HepG2 (cell line): ENCODE data around the gene BRS3. TPM values are rescaled to one million over a fixed set of nuclear protein-coding genes. Genes with fewer than 3 reads are reported as not detected.

Experiments
- ATAC-seq: fragments of 200-7000 bp; cut with Tn5 transposase; 3 replicates; pipeline ENCODE4 v1.9.1; 2020; ENCODE audit warnings: mild to moderate bottlenecking, moderate library complexity
- BruUV-seq: library from RNA; stranded (reverse); fragments of 400-500 nt; replicated peaks from 2 replicates; lab custom pipeline; 2021; lab: Mats Ljungman, UMichigan
- CTCF ChIA-PET: fragments of 300-600 bp; formaldehyde crosslinking; extraction: SDS; loops from one replicate; lab custom pipeline; 2021; ENCODE audit warnings: low total read pairs, inconsistent platforms, low intra/inter-chr PET ratio; lab: Yijun Ruan, JAX
- POLR2A ChIA-PET: fragments of 350-600 bp; sonication (Branson Sonifier 250); formaldehyde crosslinking; loops from one replicate; lab custom pipeline; 2020; ENCODE audit warnings: antibody characterized with exemption, inconsistent platforms; lab: Yijun Ruan, JAX
- DNase-seq: peaks from one replicate; pipeline ENCODE4 v3.0.0-alpha.2; 2015; ENCODE audit warnings: low spot score
- FAIRE-seq: peaks from 3 replicates; lab custom pipeline; 2011; peaks lifted over from hg19 to GRCh38; lab: Jason Lieb, UNC
- H2AFZ ChIP-seq: one replicate; pipeline ENCODE4 v1.6.1; 2011; ENCODE audit warnings: low read length, inconsistent platforms
- H3K27ac ChIP-seq: fragments of 300-600 bp; 3 replicates; pipeline ENCODE4 v1.8.0; 2011; ENCODE audit warnings: mixed run types, mild to moderate bottlenecking, mixed read lengths, low read length, inconsistent platforms; ENCODE audit not compliant: insufficient read depth; ENCODE audit errors: extremely low read length
- H3K27me3 ChIP-seq, 2 experiments: fragments of 200-600 bp in 1 of 2; 2 replicates in 1 of 2; 3 replicates in 1 of 2; pipeline versions ENCODE4 v1.6.0 to v1.8.0; 2011; ENCODE audit warnings: low read length in 2 of 2, mild to moderate bottlenecking in 2 of 2, moderate library complexity in 2 of 2, inconsistent platforms in 1 of 2; ENCODE audit not compliant: insufficient read depth in 2 of 2, control insufficient read depth in 1 of 2
- H3K36me3 ChIP-seq, 2 experiments: fragments of 200-600 bp in 1 of 2; replicated peaks in 1 of 2; 2 replicates in 1 of 2; 3 replicates in 1 of 2; pipeline versions ENCODE4 v1.5.1 to v1.8.0; 2011; ENCODE audit warnings: low read length in 2 of 2, inconsistent platforms in 1 of 2; ENCODE audit not compliant: insufficient read depth in 2 of 2, control insufficient read depth in 1 of 2
- H3K4me1 ChIP-seq: 2 replicates; pipeline ENCODE4 v1.5.1; 2012; ENCODE audit warnings: low read length, inconsistent platforms; ENCODE audit not compliant: insufficient read depth
- H3K4me2 ChIP-seq: 2 replicates; pipeline ENCODE4 v1.6.0; 2011; ENCODE audit warnings: low read depth, low read length, inconsistent platforms
- H3K4me3 ChIP-seq, 3 experiments: fragments of 200-600 bp in 1 of 3; sonication (generic), shearing (Covaris generic) in 1 of 3; replicated peaks in 1 of 3; 2 replicates each; pipeline ENCODE4 v1.5.1; 2011 to 2016; ENCODE audit warnings: low read length in 3 of 3, inconsistent platforms in 2 of 3, low read depth in 2 of 3, mild to moderate bottlenecking in 2 of 3, control low read depth in 1 of 3, mixed read lengths in 1 of 3; ENCODE audit not compliant: insufficient read depth in 1 of 3
- H3K79me2 ChIP-seq: one replicate; pipeline ENCODE4 v1.6.1; 2011; ENCODE audit warnings: low read length, inconsistent platforms; ENCODE audit not compliant: insufficient read depth
- H3K9ac ChIP-seq: 2 replicates; pipeline ENCODE4 v1.6.0; 2011; ENCODE audit warnings: mild to moderate bottlenecking, low read depth, low read length, inconsistent platforms; ENCODE audit not compliant: insufficient read depth
- H3K9me3 ChIP-seq: 2 replicates; pipeline ENCODE4 v1.5.1; 2012; ENCODE audit warnings: mild to moderate bottlenecking, low read length
- H4K20me1 ChIP-seq: 2 replicates; pipeline ENCODE4 v1.6.0; 2011; ENCODE audit warnings: inconsistent platforms, mild to moderate bottlenecking, low read length, moderate library complexity; ENCODE audit not compliant: insufficient read depth
- ETV6 ChIP-seq: sonication (generic); formaldehyde crosslinking; conservative IDR thresholded peaks from 2 replicates; pipeline ENCODE4 v1.4.0; 2020; ENCODE audit warnings: missing genetic modification reagents
- IKZF4 ChIP-seq: sonication (generic); formaldehyde crosslinking; IDR thresholded peaks from 2 replicates; pipeline ENCODE4 v1.5.1; 2020; ENCODE audit warnings: borderline replicate concordance, mild to moderate bottlenecking, low read depth, missing genetic modification reagents; ENCODE audit errors: not compliant biosample characterization
- TMF1 ChIP-seq: sonication (generic); formaldehyde crosslinking; IDR thresholded peaks from 2 replicates; pipeline ENCODE4 v1.8.1; 2022; ENCODE audit warnings: low read depth, missing genetic modification reagents
- ZBTB25 ChIP-seq: IDR thresholded peaks from 2 replicates; pipeline ENCODE4 v1.6.1; 2018; ENCODE audit warnings: missing genetic modification reagents
- ZNF234 ChIP-seq: sonication (generic); formaldehyde crosslinking; conservative IDR thresholded peaks from 2 replicates; pipeline ENCODE4 v1.5.1; 2020; ENCODE audit warnings: mild to moderate bottlenecking, missing genetic modification reagents
- ZNF414 ChIP-seq: sonication (generic); formaldehyde crosslinking; IDR thresholded peaks from 2 replicates; pipeline ENCODE4 v1.5.0; 2020; ENCODE audit warnings: missing genetic modification reagents
- ZNF713 ChIP-seq: sonication (generic); formaldehyde crosslinking; IDR thresholded peaks from 2 replicates; pipeline ENCODE4 v1.4.0; 2020; ENCODE audit warnings: mild to moderate bottlenecking, missing genetic modification reagents
- WGBS: methylation state at CpG from one replicate; pipeline ENCODE4 v1.1.6; 2017; ENCODE audit warnings: low lambda C conversion rate; 5-methylcytosine and 5-hydroxymethylcytosine counted together
- in situ Hi-C: cut with HindIII; loops from 2 replicates; pipeline ENCODE4 v1.10.0; 2017; ENCODE audit warnings: low pct_unique_long_range_greater_than_20kb; ENCODE audit not compliant: extremely low pct_ligation_motif_present
- intact Hi-C: fragments of 100-400 bp; cut with micrococcal nuclease; formaldehyde crosslinking; loops from one replicate; pipeline ENCODE4 v1.10.0; 2022; ENCODE audit not compliant: unreplicated experiment
- polyA plus RNA-seq, 8 experiments: library from polyadenylated mRNA; depleted of rRNA in 3 of 8; stranded (reverse) in 7 of 8; unstranded in 1 of 8; fragments of >200 nt; fragmentation: Illumina TruSeq in 4 of 8; extraction: Trizol in 4 of 8; gene quantifications; 2 replicates each; pipeline versions ENCODE4 v1.2.1 to v1.2.3, GENCODE V29; 2011 to 2016; ENCODE audit warnings: low read depth in 4 of 8, missing spikeins in 1 of 8, mixed read lengths in 1 of 8; ENCODE audit not compliant: insufficient read depth in 1 of 8
- total RNA-seq, 5 experiments: library from RNA; depleted of rRNA; stranded (reverse); fragments of >200 nt; fragmentation: Illumina TruSeq; extraction: Trizol; gene quantifications; 2 replicates each; pipeline ENCODE4 v1.2.3, GENCODE V29; 2016; ENCODE audit warnings: low read depth in 1 of 5

Gene BRS3
- total and polyA plus RNA-seq, 2 of the 13 experiments (the other 11 are each of a cell fraction or from before 2014, with no cell fraction given) = not detected

GRCh38 chrX:136531951-136532350, 44.2 kb downstream of the BRS3 start, which contains the start of gene VGLL1:
Gene VGLL1, plus strand, starts transcription at chrX:136532215. Its CDS starts 3,806 bp downstream, at chrX:136536021.
- no peak for FAIRE-seq
- no peaks in the 10 kb centered on the region for H4K20me1 ChIP-seq
- H3K4me1 ChIP-seq = no peaks in the 10 kb centered on the region
- no peak within 1 kb of the TSS for H3K4me3 ChIP-seq
- H3K27ac ChIP-seq = no peak within 1 kb of the TSS
- ATAC-seq = no peak
- H3K9me3 ChIP-seq = no peaks in the 10 kb centered on the region
- no peaks in the 10 kb centered on the region for H3K79me2 ChIP-seq
- no TSS peak for BruUV-seq
- no peak within 1 kb of the TSS for H2AFZ ChIP-seq
- ChIA-PET POLR2A (no interaction called here), CTCF (no interaction called here)
- H3K9ac ChIP-seq = no peak within 1 kb of the TSS
- WGBS = 31% methylated on average over 3 of the region's 3 CpGs
- DNase-seq = no peak
- no peaks in the 10 kb centered on the region for H3K36me3 ChIP-seq
- no peak within 1 kb of the TSS for H3K4me2 ChIP-seq
- no peaks in the 10 kb centered on the region for H3K27me3 ChIP-seq
- in situ Hi-C loops (no loop called here), intact Hi-C loops (no loop called here)
- TF ChIP-seq IKZF4 (CRISPR knock-in tag) (no peak), ZNF414 (CRISPR knock-in tag) (no peak), ETV6 (CRISPR knock-in tag) (no peak), TMF1 (CRISPR knock-in tag) (no peak), ZNF713 (CRISPR knock-in tag) (no peak), ZNF234 (CRISPR knock-in tag) (no peak), ZBTB25 (CRISPR knock-in tag) (no peak)
